GM13976 (cell line): ENCODE data around the gene SEC23A.
"Not testable (repeated sequence)": the region's sequence is repeated elsewhere in the genome, so short reads cannot be mapped to it uniquely, and the experiment has no call there.

ENCODE experiments used
- DNase-seq: peaks from one replicate; pipeline ENCODE4 v3.0.0; 2012; ENCODE audit warnings: low spot score
- in situ Hi-C: fragments of 300-500 bp; cut with MboI; formaldehyde crosslinking; loops from one replicate; pipeline ENCODE4 v1.12.0; 2022; ENCODE audit warnings: low sequenced_read_pairs, mixed read lengths, inconsistent platforms; ENCODE audit not compliant: unreplicated experiment
- TF ChIP-seq, protein P1 (sequence below): IDR thresholded peaks from 2 replicates; pipeline ENCODE4 v1.5.1; 2012; ENCODE audit warnings: borderline replicate concordance, mild to moderate bottlenecking; ENCODE audit not compliant: insufficient read depth; ENCODE audit errors: extremely low read depth, missing control alignments, control extremely low read depth

Gene SEC23A

DNA sequence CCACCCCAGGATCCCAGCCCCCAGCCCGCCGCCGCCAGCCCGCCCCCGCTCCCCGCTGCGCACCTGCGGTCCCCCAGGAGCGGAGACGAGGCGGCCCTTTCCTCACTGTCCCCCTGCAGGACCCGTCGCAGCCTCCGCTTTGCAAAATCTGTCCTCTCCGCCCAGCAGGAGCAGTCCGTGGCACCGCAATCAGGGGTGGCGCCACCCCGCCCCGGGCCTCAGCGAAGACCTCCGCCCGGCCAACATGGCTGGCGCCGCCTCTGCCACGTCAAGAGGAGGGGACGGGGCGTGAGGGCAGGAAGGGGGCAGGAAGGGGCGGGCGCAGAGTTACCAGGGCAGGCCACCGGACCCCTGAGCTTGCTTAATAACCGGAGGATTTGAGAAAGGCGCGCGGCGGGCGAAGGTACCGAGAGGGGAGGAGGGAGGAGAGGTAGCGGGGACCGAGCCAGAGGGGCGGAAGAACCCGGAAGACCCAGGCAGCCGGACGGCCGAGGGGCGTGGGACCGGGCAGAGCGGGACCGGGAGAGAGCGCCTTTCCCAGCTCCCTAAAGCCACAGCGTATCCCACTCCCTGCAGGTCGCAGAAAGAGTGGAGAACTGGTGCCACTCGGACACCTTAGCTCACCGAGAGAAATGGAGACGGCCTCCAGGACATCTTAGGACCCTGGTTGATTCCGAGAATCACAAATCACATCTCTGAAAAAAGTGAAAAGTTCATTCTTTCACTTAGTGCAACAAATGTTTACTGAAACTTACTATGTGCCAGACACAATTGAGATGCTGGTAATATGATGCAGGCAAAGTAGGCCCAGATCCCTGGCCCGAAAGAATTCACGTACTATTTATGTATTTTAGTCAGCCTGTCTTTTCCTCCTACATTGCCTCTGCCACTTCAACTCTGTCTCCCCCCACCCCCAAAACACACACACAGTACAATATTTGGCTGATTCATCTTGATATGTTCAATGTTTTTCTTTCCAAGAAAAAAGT is at the start of gene SEC23A:
Gene SEC23A (minus strand): TSS at position 267 of the 989 bp plus-strand sequence. CDS start 7,117 bp downstream, outside the sequence.
- peak; percentile 91 for DNase-seq
- in situ Hi-C loops, result no loop called here
- TF ChIP-seq, protein P1, sequence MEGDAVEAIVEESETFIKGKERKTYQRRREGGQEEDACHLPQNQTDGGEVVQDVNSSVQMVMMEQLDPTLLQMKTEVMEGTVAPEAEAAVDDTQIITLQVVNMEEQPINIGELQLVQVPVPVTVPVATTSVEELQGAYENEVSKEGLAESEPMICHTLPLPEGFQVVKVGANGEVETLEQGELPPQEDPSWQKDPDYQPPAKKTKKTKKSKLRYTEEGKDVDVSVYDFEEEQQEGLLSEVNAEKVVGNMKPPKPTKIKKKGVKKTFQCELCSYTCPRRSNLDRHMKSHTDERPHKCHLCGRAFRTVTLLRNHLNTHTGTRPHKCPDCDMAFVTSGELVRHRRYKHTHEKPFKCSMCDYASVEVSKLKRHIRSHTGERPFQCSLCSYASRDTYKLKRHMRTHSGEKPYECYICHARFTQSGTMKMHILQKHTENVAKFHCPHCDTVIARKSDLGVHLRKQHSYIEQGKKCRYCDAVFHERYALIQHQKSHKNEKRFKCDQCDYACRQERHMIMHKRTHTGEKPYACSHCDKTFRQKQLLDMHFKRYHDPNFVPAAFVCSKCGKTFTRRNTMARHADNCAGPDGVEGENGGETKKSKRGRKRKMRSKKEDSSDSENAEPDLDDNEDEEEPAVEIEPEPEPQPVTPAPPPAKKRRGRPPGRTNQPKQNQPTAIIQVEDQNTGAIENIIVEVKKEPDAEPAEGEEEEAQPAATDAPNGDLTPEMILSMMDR, result no peak

DNA sequence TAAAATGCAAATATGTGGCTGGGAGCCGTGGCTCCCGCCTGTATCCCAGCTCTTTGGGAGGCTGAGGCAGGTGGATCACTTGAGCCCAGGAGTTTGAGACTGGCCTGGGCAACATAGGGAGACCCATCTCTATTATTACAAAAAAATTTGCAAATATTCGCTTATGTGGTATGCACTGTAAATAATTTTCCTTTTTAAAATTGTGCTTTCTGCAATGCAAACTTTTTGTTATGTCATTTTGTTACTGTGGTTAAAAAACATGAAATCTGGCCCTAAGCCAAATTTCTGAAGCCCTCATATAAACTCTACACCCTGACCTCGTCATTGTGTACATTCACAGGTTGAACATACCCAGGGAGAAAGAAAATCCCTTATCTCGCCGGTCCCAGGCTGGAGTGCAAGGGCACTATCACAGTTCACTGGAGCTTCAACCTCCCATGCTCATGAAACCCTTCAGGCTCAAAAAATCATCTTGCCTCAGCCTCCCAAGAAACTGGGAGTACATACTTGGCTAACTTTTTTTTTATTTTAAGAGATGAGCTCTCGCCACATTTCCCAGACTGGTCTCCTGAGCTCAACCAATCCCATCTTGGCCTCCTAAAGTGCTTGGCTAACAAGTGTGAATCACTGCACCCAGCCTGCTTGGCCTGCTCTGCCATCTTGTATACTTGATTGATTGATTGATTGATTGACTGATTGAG is 42.4 kb upstream of the SEC23A start:
- TF ChIP-seq, protein P1, result no peak
- no peak for DNase-seq
- in situ Hi-C loops, result no loop called here

DNA sequence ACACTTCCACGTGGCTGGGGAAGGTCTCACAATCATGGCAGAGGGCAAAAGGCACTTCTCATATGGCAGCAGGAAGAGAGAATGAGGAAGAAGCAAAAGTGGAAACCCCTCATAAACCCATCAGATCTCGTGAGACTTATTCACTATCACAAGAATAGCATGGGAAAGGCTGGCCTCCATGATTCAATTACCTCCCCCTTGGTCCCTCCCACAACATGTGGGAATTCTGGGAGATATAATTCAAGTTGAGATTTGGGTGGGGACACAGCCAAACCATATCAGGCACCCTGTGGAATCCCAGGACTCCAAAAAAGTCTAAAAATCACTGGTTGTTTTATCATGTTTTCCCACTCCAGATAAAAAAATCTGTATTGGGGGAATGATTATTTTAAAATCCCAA is 40.2 kb upstream of the SEC23A start:
- DNase-seq, in situ Hi-C loops: not testable (repeated sequence)

DNA sequence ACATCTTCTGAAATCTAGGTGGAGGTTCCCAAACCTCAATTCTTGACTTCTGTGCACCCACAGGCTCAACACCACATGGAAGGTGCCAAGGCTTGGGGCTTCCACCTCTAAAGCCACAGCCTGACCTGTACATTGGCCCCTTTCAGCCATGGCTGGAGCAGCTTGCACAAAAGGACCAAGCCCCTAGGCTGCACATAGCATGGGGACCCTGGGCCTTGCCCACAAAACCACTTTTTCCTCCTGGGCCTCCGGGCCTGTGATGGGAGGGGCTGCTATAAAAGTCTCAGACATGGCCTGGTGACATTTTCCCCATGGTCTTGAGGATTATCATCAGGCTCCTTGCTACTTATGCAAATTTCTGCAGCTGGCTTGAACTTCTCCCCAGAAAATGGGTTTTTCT is 38.6 kb upstream of the SEC23A start:
- in situ Hi-C loops, DNase-seq: not testable (repeated sequence)

DNA sequence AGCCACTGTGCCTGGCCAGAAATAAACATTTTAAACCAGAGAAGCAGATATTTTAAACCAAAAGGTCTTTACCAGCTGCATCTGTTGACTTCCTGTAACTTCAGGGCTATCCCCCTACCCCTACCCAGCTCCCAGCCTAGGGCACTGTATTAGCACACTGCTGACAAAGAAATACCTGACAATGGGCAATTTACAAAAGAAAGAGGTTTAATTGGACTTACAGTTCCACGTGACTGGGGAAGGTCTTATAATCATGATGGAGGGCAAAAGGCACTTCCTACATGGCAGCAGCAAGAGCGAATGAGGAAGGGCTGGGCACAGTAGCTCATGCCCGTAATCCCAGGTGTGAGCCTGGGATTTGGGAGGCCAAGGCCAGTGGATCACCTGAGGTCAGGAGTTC is 37.1 kb upstream of the SEC23A start:
- in situ Hi-C loops, result no loop called here
- TF ChIP-seq, protein P1, result no peak
- no peak for DNase-seq

DNA sequence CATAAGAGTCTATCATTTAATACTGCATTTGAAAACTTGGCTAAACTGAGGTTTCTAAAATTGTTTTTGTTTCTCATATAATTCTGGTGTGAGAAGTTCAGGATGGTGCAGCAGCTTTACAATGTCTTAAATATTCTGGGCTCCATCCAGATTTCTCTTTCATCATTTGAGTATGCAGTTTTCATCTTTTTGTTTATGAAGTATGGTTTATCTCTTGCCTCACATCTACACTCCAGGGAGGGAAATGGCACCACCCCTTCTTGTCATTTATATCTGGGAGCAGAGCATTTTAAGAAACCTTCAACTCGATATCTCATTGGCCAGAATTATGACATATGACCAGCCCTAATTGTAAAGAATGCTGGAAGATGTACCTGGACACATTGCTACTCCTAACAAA is 35.4 kb upstream of the SEC23A start:
- TF ChIP-seq, protein P1, result no peak
- in situ Hi-C loops, result no loop called here
- DNase-seq, result no peak

DNA sequence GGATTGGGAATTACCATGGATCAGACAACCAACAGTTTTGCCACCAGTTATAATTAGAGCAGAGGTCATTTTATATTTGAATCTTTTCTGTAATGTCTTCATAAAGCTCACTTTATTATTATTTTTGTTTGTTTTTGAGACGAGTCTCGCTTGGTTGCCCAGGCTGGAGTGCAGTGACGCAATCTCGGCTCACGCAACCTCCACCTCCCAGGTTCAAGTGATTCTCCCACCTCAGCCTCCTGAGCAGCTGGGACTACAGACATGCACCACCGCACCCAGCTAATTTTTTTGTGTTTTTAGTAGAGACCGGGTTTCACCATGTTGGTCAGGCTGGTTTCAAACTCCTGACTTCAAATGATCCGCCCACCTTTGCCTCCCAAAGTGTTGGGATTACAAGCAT is 34.8 kb upstream of the SEC23A start:
- DNase-seq, in situ Hi-C loops: not testable (repeated sequence)
